ENCODE measurements around the gene GNE.

DNA sequence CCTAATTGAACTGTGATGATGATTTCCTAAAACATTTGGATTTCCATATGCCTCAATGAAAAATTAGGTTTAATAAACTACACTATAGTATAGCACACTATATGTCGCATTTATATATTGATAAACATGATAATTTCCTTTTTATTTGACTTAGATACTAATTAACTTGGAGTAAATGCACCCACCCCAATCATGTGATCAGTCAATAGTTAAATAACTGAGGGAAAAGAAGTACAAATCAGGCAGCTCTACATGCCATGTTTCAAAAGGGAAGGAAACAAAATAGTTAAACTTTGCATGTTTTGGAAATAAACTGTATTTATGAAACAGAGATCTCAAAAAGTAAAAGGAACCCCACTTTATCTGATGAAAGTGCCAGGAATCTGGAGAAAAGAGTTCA is 18.0 kb upstream of the GNE start:
- TF ChIP-seq EP300 (IDR thresholded peaks at IDR 0.05; ENCODE audit: borderline replicate concordance) (no peak), YY1 (IDR thresholded peaks at IDR 0.05; ENCODE audit: low read depth) (no peak)
